BLaER1 treated with 17β-estradiol and CSF1 and Interleukin-3, amounts not matched to agents 10 nM and 100 nM (cell line): ENCODE results near the gene MOV10L1.

Experiments
- H3K27ac ChIP-seq, 11 experiments: shearing (Covaris generic); formaldehyde crosslinking; 2 replicates each; pipeline ENCODE4 v1.8.1; 2022
- H3K27me3 ChIP-seq, 11 experiments: shearing (Covaris generic); formaldehyde crosslinking; 2 replicates each; pipeline ENCODE4 v1.8.1; 2022
- H3K36me3 ChIP-seq, 11 experiments: shearing (Covaris generic); formaldehyde crosslinking; 2 replicates each; pipeline ENCODE4 v1.8.1; 2022
- H3K4me1 ChIP-seq, 10 experiments: shearing (Covaris generic); formaldehyde crosslinking; 2 replicates each; pipeline ENCODE4 v1.8.1; 2022
- H3K4me2 ChIP-seq, 11 experiments: shearing (Covaris generic); formaldehyde crosslinking; 2 replicates each; pipeline ENCODE4 v1.8.1; 2022
- H3K4me3 ChIP-seq, 10 experiments: shearing (Covaris generic); formaldehyde crosslinking; 2 replicates each; pipeline ENCODE4 v1.8.1; 2022
- H3K9ac ChIP-seq, 11 experiments: shearing (Covaris generic); formaldehyde crosslinking; 2 replicates each; pipeline ENCODE4 v1.8.1; 2022
- H3K9me3 ChIP-seq, 11 experiments: shearing (Covaris generic); formaldehyde crosslinking; replicated peaks in 1 of 11; 2 replicates each; pipeline ENCODE4 v1.8.1; 2022
- H4K20me1 ChIP-seq, 11 experiments: shearing (Covaris generic); formaldehyde crosslinking; 2 replicates each; pipeline ENCODE4 v1.8.1; 2022
- Cebpa-rat ChIP-seq, 11 experiments: shearing (Covaris generic); IDR thresholded peaks; 2 replicates each; pipeline ENCODE4 v1.8.1; 2022

The MOV10L1 gene

DNA sequence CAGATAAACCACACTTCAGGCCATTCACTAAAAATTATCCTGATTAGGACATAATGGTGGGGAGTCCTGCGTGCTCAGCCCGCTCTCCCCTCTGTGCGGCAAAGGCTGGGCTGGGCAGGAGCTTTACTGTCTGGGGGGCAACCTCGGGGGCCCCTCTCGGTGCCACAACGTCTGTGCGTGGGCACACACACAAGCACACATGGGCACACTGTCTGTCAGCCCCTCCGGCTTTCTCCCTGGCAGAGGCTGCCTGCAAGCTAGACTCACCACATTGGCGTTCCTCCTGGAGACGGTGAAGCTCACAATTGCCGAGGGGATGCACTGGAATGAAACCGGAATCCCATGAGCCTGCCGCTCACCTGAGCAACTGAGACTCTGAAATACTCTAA is 9.7 kb upstream of the MOV10L1 start:
- H3K36me3 ChIP-seq: no peaks in the 10 kb centered on the region
- H3K27ac ChIP-seq: no peak overlapping the region
- H3K9ac ChIP-seq: no peak overlapping the region
- H3K27me3 ChIP-seq: no peaks in the 10 kb centered on the region
- H3K9me3 ChIP-seq: no peaks in the 10 kb centered on the region
- no peak overlapping the region for H3K4me2 ChIP-seq
- TF ChIP-seq Cebpa-rat (IDR thresholded peaks at IDR 0.05): no peak
- peaks cover 34 to 95% (median 42%) of the 10 kb centered on the region in 10 experiments for H3K4me1 ChIP-seq
- H3K4me3 ChIP-seq: no peak overlapping the region
- H4K20me1 ChIP-seq: 0 out of 22 replicates have a peak, but pooled peaks cover 0 to 4% (median 0%) of the 10 kb centered on the region in 11 experiments

DNA sequence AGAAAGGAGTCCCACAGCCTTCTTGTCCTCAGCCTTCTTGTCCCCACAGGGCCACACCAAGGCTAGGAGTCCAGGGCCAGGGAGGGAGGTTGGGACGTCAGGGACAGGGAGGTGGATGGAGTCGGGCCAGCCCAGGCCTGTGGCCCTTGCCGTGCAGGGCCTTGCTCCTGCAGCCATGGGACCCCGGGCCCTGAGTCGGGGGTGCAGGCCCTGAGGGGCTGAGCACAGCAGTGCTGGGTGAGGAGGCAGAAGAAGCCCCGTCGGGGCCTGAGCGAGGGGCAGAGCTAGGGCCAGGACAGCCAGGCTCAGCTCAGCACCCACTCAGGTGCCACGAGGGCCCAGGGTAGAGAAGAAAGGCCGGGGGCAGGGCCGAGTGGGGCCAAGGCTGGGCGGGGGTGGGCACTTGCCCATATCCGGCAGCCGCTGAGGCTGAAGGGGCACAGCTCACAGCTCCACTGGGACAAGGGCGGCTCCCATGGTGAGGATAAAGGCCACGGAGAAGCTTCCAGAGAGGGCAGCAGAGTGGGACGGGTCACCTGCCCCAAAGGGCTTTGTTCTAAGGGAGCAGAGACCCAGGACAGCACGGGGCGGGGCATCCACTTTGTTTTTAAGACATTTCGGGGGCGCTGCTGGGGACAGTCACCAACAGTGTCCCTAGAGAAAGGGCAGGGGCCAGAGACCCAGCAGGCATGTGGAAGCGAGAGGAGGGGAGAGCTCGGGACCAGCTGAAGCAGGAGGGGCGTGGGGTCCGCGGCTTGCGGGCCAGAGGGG is 8.2 kb upstream of the MOV10L1 start:
- Histone ChIP-seq H3K4me2 (no peak overlapping the region; a peak in 1 of 22 replicates), H3K27me3 (no peaks in the 10 kb centered on the region), H3K9ac (peak overlapping the region in 8 of 11 experiments; percentile 14 to 63 (median 50); a peak in 14 of 22 replicates), H3K36me3 (no peaks in the 10 kb centered on the region), H4K20me1 (0 out of 22 replicates have a peak, but pooled peaks cover 0 to 4% (median 0%) of the 10 kb centered on the region in 11 experiments), H3K9me3 (peaks cover 0 to 3% (median 0%) of the 10 kb centered on the region in 11 experiments; a peak in 7 of 22 replicates), H3K4me1 (peaks cover 19 to 81% (median 26%) of the 10 kb centered on the region in 10 experiments), H3K27ac (peak overlapping the region in 8 of 11 experiments; percentile 44 to 71 (median 57); a peak in 15 of 22 replicates), H3K4me3 (peak overlapping the region in 3 of 10 experiments; percentile 16 to 29 (median 21); a peak in 3 of 20 replicates)
- TF ChIP-seq Cebpa-rat (IDR thresholded peaks at IDR 0.05): no peak

DNA sequence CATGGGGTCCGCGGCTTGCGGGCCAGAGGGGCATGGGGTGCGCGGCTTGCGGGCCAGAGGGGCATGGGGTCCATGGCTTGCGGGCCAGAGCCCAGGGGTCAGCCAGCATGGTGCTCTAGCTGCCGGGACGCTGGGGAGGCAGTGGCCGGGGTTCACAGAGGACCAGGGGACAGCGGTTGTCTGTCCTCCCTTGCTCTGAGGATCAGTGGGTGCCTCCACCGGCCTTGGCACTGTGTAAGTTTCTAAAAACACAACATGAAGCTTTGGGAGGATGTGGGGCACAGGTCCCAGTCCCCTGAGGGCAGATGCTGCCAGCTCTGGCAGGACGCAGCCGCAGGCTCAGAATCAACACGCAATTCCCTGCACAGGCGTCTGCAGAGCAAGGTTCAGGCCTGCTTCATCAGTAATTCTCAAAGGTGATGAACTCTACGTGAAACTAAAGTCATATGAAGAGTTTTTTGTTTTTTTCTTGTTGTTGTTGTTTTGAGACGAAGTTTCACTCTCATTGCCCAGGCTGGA is 7.5 kb upstream of the MOV10L1 start:
- Histone ChIP-seq H4K20me1 (0 out of 22 replicates have a peak, but pooled peaks cover 0 to 2% (median 0%) of the 10 kb centered on the region in 11 experiments), H3K9ac (peak overlapping the region in 8 of 11 experiments; percentile 14 to 63 (median 50); a peak in 12 of 22 replicates), H3K36me3 (no peaks in the 10 kb centered on the region; a peak in 1 of 22 replicates), H3K4me2 (no peak overlapping the region; a peak in 1 of 22 replicates), H3K9me3 (peaks cover 0 to 9% (median 6%) of the 10 kb centered on the region in 11 experiments; a peak in 17 of 22 replicates), H3K4me1 (peaks cover 12 to 75% (median 20%) of the 10 kb centered on the region in 10 experiments), H3K27ac (peak overlapping the region in 8 of 11 experiments; percentile 44 to 71 (median 57); a peak in 15 of 22 replicates), H3K4me3 (peak overlapping the region in 3 of 10 experiments; percentile 16 to 29 (median 22); a peak in 1 of 20 replicates), H3K27me3 (no peaks in the 10 kb centered on the region)
- TF ChIP-seq Cebpa-rat (IDR thresholded peaks at IDR 0.05): no peak

DNA sequence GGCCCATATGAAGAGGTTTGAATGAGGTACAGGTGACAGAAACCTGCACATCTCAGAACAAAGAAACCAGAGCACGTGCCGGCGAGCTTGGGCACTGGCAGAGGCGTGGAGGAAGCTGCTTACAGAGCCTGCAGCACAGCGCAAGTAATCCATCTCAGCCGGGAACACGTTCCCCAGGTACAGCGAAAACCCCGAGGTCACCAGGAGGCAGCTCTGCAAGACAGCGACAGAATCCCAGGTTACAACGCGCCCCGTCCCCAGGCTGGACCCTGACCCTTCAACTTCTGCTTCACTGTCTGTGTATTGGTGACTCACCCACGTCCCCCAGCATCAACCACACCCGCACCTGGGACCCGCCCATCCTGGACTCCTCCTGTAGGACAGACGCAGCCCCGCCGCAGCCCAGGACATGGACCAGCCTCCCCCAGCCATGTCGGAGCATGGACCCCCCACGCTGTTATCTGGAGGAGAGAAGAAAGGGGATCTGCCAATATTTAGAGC is 6.8 kb upstream of the MOV10L1 start:
- H3K4me2 ChIP-seq: no peak overlapping the region
- peaks cover 0 to 17% (median 14%) of the 10 kb centered on the region in 11 experiments; a peak in 17 of 22 replicates for H3K9me3 ChIP-seq
- no peaks in the 10 kb centered on the region for H4K20me1 ChIP-seq
- peaks cover 8 to 67% (median 12%) of the 10 kb centered on the region in 10 experiments; a peak in 18 of 20 replicates for H3K4me1 ChIP-seq
- H3K9ac ChIP-seq: no peak overlapping the region; a peak in 2 of 22 replicates
- H3K27me3 ChIP-seq: no peaks in the 10 kb centered on the region
- no peaks in the 10 kb centered on the region; a peak in 1 of 22 replicates for H3K36me3 ChIP-seq
- 0 out of 22 replicates have a peak overlapping the region, but pooled peaks of 1 of the 11 experiments have one; percentile 12 for H3K27ac ChIP-seq
- H3K4me3 ChIP-seq: no peak overlapping the region
- no peak for TF ChIP-seq Cebpa-rat (IDR thresholded peaks at IDR 0.05)

DNA sequence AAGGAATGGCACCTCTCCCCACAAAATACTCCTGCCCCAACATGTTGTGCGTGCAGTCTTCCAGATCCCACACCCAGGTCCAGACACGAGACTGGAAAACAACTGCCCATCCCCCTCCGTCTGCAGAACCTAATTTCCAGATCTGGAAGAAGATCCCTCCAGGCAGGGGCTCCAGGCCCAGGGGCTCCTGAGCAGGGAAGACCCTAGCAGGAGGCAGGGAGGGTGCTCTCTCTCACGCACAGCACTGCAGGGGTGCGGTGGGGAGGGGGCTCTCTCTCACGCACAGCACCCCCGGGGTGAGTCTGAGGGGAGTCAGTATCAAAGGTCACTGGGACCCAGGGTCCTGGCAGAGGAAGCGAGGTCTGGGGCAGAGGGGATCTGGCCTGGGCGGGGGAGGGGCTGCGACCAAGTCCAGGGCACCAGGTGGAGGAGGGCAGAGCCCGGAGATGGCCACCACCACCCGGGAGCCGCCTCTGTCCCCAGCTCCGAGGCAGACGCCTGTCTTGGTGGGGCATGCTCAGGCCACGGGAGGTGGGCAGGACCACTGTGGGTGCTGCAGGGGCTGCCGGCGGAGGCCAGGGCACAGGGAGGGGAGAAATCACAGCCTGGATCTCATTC is 6.2 kb upstream of the MOV10L1 start:
- H3K36me3 ChIP-seq: no peaks in the 10 kb centered on the region; a peak in 1 of 22 replicates
- no peak overlapping the region for H3K27ac ChIP-seq
- H3K9ac ChIP-seq: peak overlapping the region in 1 of 11 experiments; percentile 25; a peak in 4 of 22 replicates
- H3K4me1 ChIP-seq: peaks cover 6 to 62% (median 7%) of the 10 kb centered on the region in 10 experiments; a peak in 18 of 20 replicates
- no peaks in the 10 kb centered on the region for H3K27me3 ChIP-seq
- no peaks in the 10 kb centered on the region for H4K20me1 ChIP-seq
- no peak overlapping the region; a peak in 2 of 20 replicates for H3K4me3 ChIP-seq
- TF ChIP-seq Cebpa-rat (IDR thresholded peaks at IDR 0.05): no peak
- H3K9me3 ChIP-seq: peaks cover 0 to 22% (median 20%) of the 10 kb centered on the region in 11 experiments; a peak in 17 of 22 replicates
- no peak overlapping the region for H3K4me2 ChIP-seq

DNA sequence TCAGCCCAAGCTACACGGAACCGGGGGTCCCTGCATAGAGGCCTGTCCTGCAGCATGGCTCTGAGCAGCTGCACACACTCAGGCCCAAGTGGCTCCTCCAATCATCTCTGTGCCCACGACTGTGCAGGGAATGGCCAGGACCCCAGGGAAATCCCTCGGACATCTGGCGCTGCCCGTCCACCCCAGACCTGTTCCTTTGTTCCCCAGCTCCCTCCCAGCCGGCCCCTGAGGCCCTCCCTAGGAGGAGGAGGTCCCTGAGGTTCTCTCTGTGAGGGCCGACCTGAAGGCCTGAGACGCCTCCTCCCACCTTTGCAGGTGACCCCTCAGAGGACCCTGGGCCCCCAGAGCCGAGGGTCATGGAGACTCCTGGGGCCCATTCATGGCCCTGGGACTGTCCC is 5.7 kb upstream of the MOV10L1 start:
- Histone ChIP-seq H3K27me3 (no peaks in the 10 kb centered on the region), H3K9me3 (peaks cover 0 to 27% (median 23%) of the 10 kb centered on the region in 11 experiments; a peak in 19 of 22 replicates), H3K9ac (peak overlapping the region in 1 of 11 experiments; percentile 25; a peak in 1 of 22 replicates), H3K4me3 (no peak overlapping the region; a peak in 2 of 20 replicates), H4K20me1 (no peaks in the 10 kb centered on the region), H3K4me2 (no peak overlapping the region), H3K36me3 (no peaks in the 10 kb centered on the region; a peak in 1 of 22 replicates), H3K4me1 (peaks cover under 1 to 56% (median 2%) of the 10 kb centered on the region in 10 experiments; a peak in 18 of 20 replicates), H3K27ac (no peak overlapping the region)
- no peak for TF ChIP-seq Cebpa-rat (IDR thresholded peaks at IDR 0.05)

DNA sequence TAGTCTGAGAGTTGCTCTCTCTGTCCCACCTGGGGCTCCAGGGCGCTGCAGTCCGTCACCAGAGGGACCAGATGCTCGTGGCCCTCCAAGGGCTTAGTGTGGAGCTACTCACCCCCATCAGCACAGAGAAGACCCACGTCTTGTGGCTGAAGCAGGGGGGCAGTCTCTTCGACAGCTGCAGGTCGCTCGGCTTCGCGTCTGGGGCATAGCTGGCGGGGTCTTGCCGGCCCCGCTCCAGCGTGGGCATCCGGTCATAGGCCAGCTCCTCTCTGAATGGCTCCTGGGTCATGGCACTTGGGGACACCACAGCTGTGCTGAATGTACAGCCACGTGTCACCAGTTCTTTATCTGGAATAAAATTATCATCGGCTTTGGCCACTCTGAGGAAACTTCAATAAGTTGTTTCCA is 5.2 kb upstream of the MOV10L1 start:
- TF ChIP-seq Cebpa-rat (IDR thresholded peaks at IDR 0.05): no peak
- no peaks in the 10 kb centered on the region for H3K27me3 ChIP-seq
- peaks cover 0 to 33% (median 29%) of the 10 kb centered on the region in 11 experiments for H3K9me3 ChIP-seq
- H4K20me1 ChIP-seq: no peaks in the 10 kb centered on the region
- H3K9ac ChIP-seq: no peak overlapping the region
- H3K4me2 ChIP-seq: no peak overlapping the region
- no peak overlapping the region; a peak in 3 of 20 replicates for H3K4me3 ChIP-seq
- no peak overlapping the region for H3K27ac ChIP-seq
- peaks cover 0 to 53% (median 0%) of the 10 kb centered on the region in 10 experiments; a peak in 13 of 20 replicates for H3K4me1 ChIP-seq
- no peaks in the 10 kb centered on the region; a peak in 1 of 22 replicates for H3K36me3 ChIP-seq

DNA sequence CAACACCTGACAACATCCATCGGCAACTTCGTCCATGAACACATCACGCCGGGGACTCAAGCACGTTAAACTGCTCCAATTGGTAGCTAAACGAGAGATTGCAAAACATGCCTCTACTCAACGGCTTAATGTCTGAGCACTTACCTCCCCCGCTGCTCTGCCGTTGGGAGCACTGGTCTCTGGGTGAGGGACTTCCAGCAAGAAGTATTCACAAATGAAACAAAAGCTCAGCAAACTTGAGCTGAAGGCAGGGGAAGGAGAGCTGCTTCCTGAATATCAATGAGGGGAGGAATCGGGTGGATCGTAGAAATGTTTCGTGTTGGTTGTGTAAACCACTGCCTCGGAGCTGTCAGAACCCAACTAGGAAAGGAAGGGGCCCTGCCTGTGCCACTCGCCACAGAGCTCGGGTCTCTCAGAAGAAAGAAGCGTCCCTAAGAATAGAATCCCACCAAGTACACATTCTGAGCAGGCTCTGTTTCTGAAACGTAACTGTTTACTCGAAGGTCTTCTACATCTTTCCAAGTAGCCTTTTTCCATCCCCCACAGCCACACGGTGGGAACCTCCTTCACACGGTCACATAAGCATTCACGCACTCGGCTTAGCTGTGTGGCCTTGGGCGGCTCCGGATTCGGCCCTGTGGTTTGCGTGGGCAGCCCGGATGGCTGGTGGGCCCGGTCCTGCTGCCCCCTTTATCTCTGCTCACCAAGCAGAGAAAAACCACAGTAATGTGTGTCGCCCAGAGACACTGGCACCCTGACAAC is 4.4 kb upstream of the MOV10L1 start, which contains the start of gene MLC1:
Gene MLC1 (minus strand): TSS at position 216 of the 762 bp plus-strand sequence. CDS start 524 bp downstream, outside the sequence.
- Histone ChIP-seq H3K9me3 (peaks cover 0 to 40% (median 36%) of the 10 kb centered on the region in 11 experiments), H3K4me3 (no peak within 1 kb of the TSS; a peak in 3 of 20 replicates), H4K20me1 (no peaks in the 10 kb centered on the region), H3K27me3 (no peaks in the 10 kb centered on the region), H3K36me3 (no peaks in the 10 kb centered on the region; a peak in 1 of 22 replicates), H3K4me1 (peaks cover 0 to 48% (median 0%) of the 10 kb centered on the region in 10 experiments; a peak in 13 of 20 replicates), H3K4me2 (no peak within 1 kb of the TSS), H3K9ac (no peak within 1 kb of the TSS), H3K27ac (peak within 1 kb of the TSS in 1 of 11 experiments; percentile 46; a peak in 2 of 22 replicates)
- peak in 4 of 11 experiments; percentile 8 to 88 (median 48); a peak in 5 of 22 replicates for TF ChIP-seq Cebpa-rat (IDR thresholded peaks at IDR 0.05)
